Colon (tissue), 2 donors: Measurements from ENCODE around the gene AXIN1.

ENCODE experiments used
- FAIRE-seq: peaks from 2 replicates; lab custom pipeline; 2012; peaks lifted over from hg19 to GRCh38; lab: Jason Lieb, UNC
- donor health status: control.
- donor health status: control.

AXIN1 gene

GRCh38 chr16:303760-304505 lies 48.6 kb downstream of the AXIN1 start:
- no peak for FAIRE-seq

GRCh38 chr16:301950-302349 lies 50.6 kb downstream of the AXIN1 start:
- FAIRE-seq = no peak

- no peak for FAIRE-seq
Measured at GRCh38 chr16:301235-301634, 51.3 kb downstream of the AXIN1 start.

GRCh38 chr16:297832-298231 lies 54.7 kb downstream of the AXIN1 start:
- FAIRE-seq = no peak

- FAIRE-seq = no peak
Measured at GRCh38 chr16:296806-297510, 55.6 kb downstream of the AXIN1 start.

GRCh38 chr16:296276-296675 lies 56.2 kb downstream of the AXIN1 start:
- FAIRE-seq = no peak

- no peak for FAIRE-seq
Measured at GRCh38 chr16:293043-293775, 59.3 kb downstream of the AXIN1 start.

GRCh38 chr16:291539-291938 lies 61.0 kb downstream of the AXIN1 start:
- FAIRE-seq = no peak

GRCh38 chr16:290681-291405 lies 61.7 kb downstream of the AXIN1 start:
- no peak for FAIRE-seq

- FAIRE-seq = no peak
Measured at GRCh38 chr16:290015-290680, 62.4 kb downstream of the AXIN1 start.

- FAIRE-seq = no peak
Measured at GRCh38 chr16:289395-289997, 63.0 kb downstream of the AXIN1 start.

- FAIRE-seq = no peak
Measured at GRCh38 chr16:287981-288920, 64.3 kb downstream of the AXIN1 start.

GRCh38 chr16:287298-287811 lies 65.2 kb downstream of the AXIN1 start:
- no peak for FAIRE-seq

- FAIRE-seq = no peak
Measured at GRCh38 chr16:286491-287297, 65.8 kb downstream of the AXIN1 start.

- FAIRE-seq = no peak
Measured at GRCh38 chr16:285146-286055, 67.1 kb downstream of the AXIN1 start.

- no peak for FAIRE-seq
Measured at GRCh38 chr16:284204-285120, 68.1 kb downstream of the AXIN1 start.
